ENCODE data around the gene CD22.

GRCh38 chr19:35296644-35297514 lies 32.1 kb upstream of the CD22 start:
- TF ChIP-seq, protein P1, sequence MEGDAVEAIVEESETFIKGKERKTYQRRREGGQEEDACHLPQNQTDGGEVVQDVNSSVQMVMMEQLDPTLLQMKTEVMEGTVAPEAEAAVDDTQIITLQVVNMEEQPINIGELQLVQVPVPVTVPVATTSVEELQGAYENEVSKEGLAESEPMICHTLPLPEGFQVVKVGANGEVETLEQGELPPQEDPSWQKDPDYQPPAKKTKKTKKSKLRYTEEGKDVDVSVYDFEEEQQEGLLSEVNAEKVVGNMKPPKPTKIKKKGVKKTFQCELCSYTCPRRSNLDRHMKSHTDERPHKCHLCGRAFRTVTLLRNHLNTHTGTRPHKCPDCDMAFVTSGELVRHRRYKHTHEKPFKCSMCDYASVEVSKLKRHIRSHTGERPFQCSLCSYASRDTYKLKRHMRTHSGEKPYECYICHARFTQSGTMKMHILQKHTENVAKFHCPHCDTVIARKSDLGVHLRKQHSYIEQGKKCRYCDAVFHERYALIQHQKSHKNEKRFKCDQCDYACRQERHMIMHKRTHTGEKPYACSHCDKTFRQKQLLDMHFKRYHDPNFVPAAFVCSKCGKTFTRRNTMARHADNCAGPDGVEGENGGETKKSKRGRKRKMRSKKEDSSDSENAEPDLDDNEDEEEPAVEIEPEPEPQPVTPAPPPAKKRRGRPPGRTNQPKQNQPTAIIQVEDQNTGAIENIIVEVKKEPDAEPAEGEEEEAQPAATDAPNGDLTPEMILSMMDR (conservative IDR thresholded peaks at IDR 0.05 in 1 of 2, IDR thresholded peaks at IDR 0.05 in 1 of 2; ENCODE audit: low read depth in 1 of 2, low read length in 2 of 2) = no peak
- TF ChIP-seq EZH2 (IDR thresholded peaks at IDR 0.05; ENCODE audit: low read length, missing control alignments) = no peak

Data from fibroblast of lung (primary cell).